ENCODE measurements around the gene KCNF1.
A peak's percentile ranks its signal among the peaks of the same experiment; 100 is the strongest.

The KCNF1 gene

DNA sequence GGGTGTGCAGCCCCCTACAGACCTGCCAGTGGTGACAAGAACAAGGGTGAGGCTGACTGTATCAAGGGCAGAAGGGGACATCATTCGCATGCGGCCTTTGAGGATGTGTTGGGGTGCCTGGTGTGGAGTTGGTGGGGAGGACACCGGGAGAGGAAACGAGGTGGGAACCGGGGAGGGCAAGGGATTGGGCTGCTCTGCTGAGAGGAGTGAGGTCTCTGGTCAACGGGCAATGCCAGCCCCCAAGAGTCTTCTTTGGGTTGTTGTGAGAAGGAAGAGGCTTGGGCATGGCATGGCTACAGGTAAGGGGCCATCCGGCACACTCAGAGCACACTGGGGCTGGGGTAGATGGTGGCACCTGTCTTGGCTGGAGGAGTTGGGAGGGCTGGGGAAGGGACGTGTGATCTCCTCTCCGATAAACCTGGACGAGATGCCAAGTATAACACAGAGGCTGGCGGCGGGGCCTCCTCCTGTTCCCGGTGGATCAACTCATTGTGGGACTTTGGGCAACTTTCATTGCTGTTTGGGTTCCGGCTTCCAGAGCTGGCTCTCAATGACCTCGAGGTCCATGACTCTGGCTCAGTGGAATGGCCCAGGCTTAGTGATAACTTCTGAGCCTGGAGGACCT, 37.0 kb downstream of the KCNF1 start:
- DNase-seq (ENCODE audit: low read depth) = no peak
- no peak overlapping the region for H3K4me3 ChIP-seq (ENCODE audit: low read length)
- TF ChIP-seq, protein P1, sequence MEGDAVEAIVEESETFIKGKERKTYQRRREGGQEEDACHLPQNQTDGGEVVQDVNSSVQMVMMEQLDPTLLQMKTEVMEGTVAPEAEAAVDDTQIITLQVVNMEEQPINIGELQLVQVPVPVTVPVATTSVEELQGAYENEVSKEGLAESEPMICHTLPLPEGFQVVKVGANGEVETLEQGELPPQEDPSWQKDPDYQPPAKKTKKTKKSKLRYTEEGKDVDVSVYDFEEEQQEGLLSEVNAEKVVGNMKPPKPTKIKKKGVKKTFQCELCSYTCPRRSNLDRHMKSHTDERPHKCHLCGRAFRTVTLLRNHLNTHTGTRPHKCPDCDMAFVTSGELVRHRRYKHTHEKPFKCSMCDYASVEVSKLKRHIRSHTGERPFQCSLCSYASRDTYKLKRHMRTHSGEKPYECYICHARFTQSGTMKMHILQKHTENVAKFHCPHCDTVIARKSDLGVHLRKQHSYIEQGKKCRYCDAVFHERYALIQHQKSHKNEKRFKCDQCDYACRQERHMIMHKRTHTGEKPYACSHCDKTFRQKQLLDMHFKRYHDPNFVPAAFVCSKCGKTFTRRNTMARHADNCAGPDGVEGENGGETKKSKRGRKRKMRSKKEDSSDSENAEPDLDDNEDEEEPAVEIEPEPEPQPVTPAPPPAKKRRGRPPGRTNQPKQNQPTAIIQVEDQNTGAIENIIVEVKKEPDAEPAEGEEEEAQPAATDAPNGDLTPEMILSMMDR (conservative IDR thresholded peaks at IDR 0.05; ENCODE audit: low read length) = no peak

DNA sequence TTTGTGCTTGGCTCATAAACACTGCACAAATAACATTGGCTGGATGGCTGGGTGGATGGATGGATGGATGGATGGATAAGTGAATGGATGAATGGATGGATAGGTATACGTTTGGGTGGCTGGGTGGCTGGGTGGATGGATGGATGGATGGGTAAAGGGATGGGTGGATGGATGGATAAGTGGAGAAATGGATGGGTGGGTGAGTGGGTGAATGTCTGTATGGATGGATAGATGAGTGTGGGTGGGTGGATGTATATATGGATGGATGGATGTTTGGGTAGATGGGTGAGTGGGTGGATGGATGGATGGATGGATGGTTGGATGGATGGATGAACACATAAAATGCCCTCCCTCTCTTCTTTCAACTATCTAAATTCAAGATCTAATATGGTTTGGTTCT, 38.1 kb downstream of the KCNF1 start:
- no peak overlapping the region for H3K4me3 ChIP-seq (ENCODE audit: low read length)
- DNase-seq (ENCODE audit: low read depth) = no peak
- TF ChIP-seq, protein P1 (conservative IDR thresholded peaks at IDR 0.05; ENCODE audit: low read length) = no peak

DNA sequence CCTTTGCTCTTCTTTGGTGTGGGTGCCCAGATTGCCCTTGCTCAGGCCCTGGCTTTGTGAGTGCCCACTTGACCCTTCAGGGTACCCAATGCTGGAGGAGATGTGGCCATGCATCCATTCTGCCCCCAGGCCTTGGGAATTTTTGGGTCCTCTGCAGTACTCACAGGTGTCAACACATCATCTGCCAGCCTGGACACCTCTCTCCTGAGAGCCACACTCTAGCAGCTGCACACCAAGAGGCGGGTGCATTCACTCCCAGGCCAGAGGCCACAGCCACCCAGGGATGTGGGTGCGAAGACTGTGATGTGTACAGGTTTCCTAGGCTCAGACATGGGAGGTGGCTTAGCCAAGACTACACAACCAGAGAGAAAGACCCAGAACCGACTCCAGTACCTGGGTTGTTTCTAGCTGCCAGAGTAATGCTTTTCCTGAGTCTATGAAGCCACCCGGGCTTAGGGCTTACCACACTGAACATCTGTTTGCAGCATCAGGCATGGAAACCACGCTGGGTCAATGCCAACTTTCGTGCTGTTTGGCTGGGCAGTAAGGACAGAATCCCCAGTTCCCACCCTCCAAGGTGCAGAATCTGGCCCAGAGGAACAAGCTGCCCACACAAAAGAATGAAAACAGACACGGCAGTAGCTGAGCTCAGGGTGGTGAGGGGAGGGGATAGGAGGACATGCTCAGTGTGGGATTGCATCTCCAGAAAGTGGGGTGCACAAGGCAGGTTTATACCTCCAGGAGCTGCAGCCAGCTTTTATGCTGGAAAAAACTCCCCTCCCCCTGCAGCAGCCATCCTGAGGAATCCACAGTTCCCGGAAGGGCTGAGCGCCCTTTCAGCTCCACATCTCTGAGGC, 40.1 kb downstream of the KCNF1 start:
- DNase-seq (ENCODE audit: low read depth) = peak; percentile 29
- no peak overlapping the region for H3K4me3 ChIP-seq (ENCODE audit: low read length)
- TF ChIP-seq, protein P1 (conservative IDR thresholded peaks at IDR 0.05; ENCODE audit: low read length) = no peak

DNA sequence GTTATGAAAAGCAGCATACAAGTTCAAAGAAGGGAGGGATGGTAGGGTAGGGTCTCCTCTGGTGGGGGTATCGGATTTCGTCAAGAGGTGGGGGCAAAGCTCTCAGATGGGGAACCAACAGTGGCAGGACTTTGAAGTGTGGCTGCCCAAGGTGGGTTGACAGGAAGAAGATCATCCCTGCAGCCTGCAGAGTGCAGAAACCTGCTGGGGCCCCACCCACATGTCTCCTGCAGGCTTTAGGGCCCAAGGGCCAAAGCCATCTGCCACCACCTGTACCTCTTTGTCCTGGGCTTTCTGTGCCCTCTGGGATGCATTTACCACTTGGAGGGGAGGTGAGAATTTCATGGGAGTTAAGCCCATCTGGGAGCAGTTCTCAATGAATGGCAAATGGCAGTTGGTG, 42.7 kb downstream of the KCNF1 start:
- DNase-seq (ENCODE audit: low read depth) = no peak
- TF ChIP-seq, protein P1 (conservative IDR thresholded peaks at IDR 0.05; ENCODE audit: low read length) = no peak

DNA sequence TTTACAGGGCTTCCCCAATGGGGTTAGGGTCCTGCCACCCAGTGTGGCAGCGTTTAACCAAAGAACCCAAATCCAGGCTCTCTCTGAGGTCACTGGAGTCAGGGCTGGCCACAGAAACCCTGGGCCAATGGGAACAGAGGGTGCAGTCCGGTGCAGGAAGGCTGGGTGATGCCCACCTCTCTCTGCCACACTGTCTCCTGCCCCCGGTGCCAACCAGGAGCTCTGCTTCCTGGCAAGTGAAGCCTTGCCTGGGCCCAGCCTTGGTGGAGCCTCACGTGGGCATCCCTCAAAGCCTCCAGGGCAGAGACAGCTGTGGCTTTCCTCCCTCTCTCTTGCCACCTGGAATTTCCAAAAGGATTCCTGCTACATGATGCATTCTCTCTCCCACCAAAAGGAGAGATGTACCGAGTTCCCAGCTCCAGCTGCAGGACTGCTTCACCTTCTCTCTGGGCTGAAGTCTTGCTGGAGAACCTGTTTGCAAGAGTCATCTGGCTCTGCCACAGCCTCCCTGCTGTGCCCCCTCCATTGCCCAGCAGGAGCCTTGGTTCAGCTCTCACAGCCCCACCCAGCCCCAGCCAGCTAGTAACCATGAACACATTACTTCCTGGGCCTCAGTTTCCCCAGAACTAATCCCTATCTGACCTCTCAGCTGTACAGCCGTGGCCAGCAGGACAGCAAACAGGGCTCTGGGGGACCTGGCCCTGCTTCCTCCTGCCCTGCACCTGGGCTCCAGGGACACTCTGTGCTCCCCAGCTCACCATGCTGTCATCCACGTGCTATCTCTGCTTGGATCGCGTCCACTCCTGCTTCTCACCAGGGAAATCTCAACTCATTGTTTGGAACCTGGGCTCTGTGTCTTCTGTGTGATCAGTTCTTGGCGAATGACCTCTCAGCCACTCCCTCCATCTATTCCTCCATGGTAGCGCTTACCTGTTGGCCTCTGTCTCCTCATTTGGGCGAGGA, 43.4 kb downstream of the KCNF1 start:
- no peak overlapping the region for H3K4me3 ChIP-seq (ENCODE audit: low read length)
- TF ChIP-seq, protein P1 (conservative IDR thresholded peaks at IDR 0.05; ENCODE audit: low read length) = no peak
- DNase-seq (ENCODE audit: low read depth) = peak; percentile 9

More for the DNA sequence above, 42.7 kb downstream of the KCNF1 start:
- no peak overlapping the region for H3K4me3 ChIP-seq (ENCODE audit: low read length)

DNA sequence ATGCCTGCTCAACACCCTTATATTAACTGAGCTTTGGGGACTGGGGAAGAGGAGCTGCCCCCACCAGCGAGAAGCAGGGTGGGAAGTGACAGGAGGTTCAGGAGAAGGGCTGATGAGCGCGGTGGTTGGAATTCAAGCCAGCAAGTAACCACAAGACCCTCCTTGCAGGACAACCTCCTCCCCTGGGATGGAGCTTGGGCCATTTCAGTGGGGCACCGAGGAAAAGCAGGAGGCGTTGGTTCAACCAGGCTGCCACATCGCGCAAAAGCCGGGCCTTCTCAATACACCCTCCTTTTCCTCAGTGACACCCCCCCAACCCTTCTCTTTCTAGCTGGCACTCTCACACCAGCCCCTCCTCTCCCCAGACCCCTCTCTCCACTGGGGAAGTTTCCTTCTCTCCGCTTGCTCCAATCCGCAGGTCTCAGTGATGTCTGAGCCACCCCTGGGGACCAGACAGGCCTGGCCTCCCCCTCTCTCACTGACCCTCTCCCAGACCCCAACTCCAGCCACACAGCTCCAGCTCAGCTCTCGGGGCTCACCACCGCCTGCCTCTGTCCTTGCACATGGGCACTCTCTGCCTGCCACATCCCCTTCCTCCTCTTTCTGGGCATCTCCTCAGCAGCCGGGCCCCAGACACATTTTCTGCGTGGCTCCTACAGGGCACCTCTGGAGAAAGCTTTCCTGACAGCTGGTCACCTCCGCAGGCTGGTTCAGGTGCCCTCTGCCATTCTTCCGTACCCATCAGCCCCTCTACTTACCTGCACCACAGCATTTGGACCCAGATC, 44.5 kb downstream of the KCNF1 start:
- H3K4me3 ChIP-seq (ENCODE audit: low read length) = no peak overlapping the region
- no peak for DNase-seq (ENCODE audit: low read depth)
- TF ChIP-seq, protein P1 (conservative IDR thresholded peaks at IDR 0.05; ENCODE audit: low read length) = no peak

All from AG10803 (cell line).